Glutamatergic neuron (in vitro differentiated cells): ENCODE results near the gene DLST. TPM values are rescaled to one million over a fixed set of nuclear protein-coding genes. Genes with fewer than 3 reads are reported as not detected.
A peak's percentile ranks its signal among the peaks of the same experiment; 100 is the strongest.

Experiments used
- DNase-seq: peaks from one replicate; pipeline ENCODE4 v3.0.0; 2022
- H3K27ac Mint-ChIP-seq: one replicate; pipeline ENCODE4 v1.8.0; 2020; ENCODE audit warnings: mild to moderate bottlenecking, mixed read lengths, inconsistent platforms; ENCODE audit not compliant: unreplicated experiment
- H3K27me3 Mint-ChIP-seq: one replicate; pipeline ENCODE4 v1.8.0; 2020; ENCODE audit warnings: mild to moderate bottlenecking, moderate library complexity, mixed read lengths, inconsistent platforms; ENCODE audit not compliant: unreplicated experiment
- H3K36me3 Mint-ChIP-seq: one replicate; pipeline ENCODE4 v1.8.0; 2020; ENCODE audit warnings: mild to moderate bottlenecking, mixed read lengths, inconsistent platforms; ENCODE audit not compliant: unreplicated experiment
- H3K4me1 Mint-ChIP-seq: one replicate; pipeline ENCODE4 v1.8.0; 2020; ENCODE audit warnings: mild to moderate bottlenecking, low read depth, mixed read lengths, inconsistent platforms; ENCODE audit not compliant: unreplicated experiment
- H3K4me3 Mint-ChIP-seq: one replicate; pipeline ENCODE4 v1.8.0; 2020; ENCODE audit warnings: mild to moderate bottlenecking, mixed read lengths, inconsistent platforms; ENCODE audit not compliant: unreplicated experiment
- H3K9me3 Mint-ChIP-seq: one replicate; pipeline ENCODE4 v1.8.0; 2020; ENCODE audit warnings: mild to moderate bottlenecking, moderate library complexity, mixed read lengths, inconsistent platforms; ENCODE audit not compliant: unreplicated experiment
- CTCF ChIP-seq: fragments of 200-600 bp; sonication (generic); IDR thresholded peaks from one replicate; pipeline ENCODE4 v1.5.0; 2021; ENCODE audit not compliant: partially characterized antibody, unreplicated experiment
- total RNA-seq: library from RNA; stranded (reverse); fragmentation: NEBNext Ultra II Directional; extraction: Animal tissue kit (Norgen Biotek cat#: 25700); gene quantifications from one replicate; pipeline ENCODE4 v1.2.1, GENCODE V29; 2021; ENCODE audit not compliant: unreplicated experiment

The DLST gene
- total RNA-seq, 1 donor from 2014 or later: 114 TPM

- Mint-ChIP-seq H3K4me3 (no peak overlapping the region), H3K27ac (peak overlapping the region; percentile 64), H3K4me1 (peaks cover 50% of the 10 kb centered on the region), H3K27me3 (peaks cover 17% of the 10 kb centered on the region), H3K36me3 (peaks cover 8% of the 10 kb centered on the region), H3K9me3 (peaks cover 14% of the 10 kb centered on the region)
- TF ChIP-seq CTCF: no peak
- no peak for DNase-seq
Measured at GRCh38 chr14:74918380-74918779, 36.7 kb downstream of the DLST start.

GRCh38 chr14:74919421-74920165 is 37.9 kb downstream of the DLST start:
- TF ChIP-seq CTCF: no peak
- Mint-ChIP-seq H3K4me1 (peaks cover 44% of the 10 kb centered on the region), H3K4me3 (peak overlapping the region; percentile 71), H3K9me3 (peaks cover 17% of the 10 kb centered on the region), H3K36me3 (peaks cover 8% of the 10 kb centered on the region), H3K27ac (peak overlapping the region; percentile 83), H3K27me3 (peaks cover 21% of the 10 kb centered on the region)
- DNase-seq: no peak

- Mint-ChIP-seq H3K4me3 (peak overlapping the region; percentile 67), H3K9me3 (peaks cover 17% of the 10 kb centered on the region), H3K27ac (peak overlapping the region; percentile 38), H3K4me1 (peaks cover 41% of the 10 kb centered on the region), H3K36me3 (peaks cover 8% of the 10 kb centered on the region), H3K27me3 (peaks cover 21% of the 10 kb centered on the region)
- no peak for DNase-seq
- TF ChIP-seq CTCF: no peak
Measured at GRCh38 chr14:74920281-74920680, 38.6 kb downstream of the DLST start.

- H3K27ac Mint-ChIP-seq: no peak overlapping the region
- H3K4me3 Mint-ChIP-seq: peak overlapping the region; percentile 67
- peaks cover 35% of the 10 kb centered on the region for H3K4me1 Mint-ChIP-seq
- no peak for DNase-seq
- H3K27me3 Mint-ChIP-seq: peaks cover 22% of the 10 kb centered on the region
- peaks cover 16% of the 10 kb centered on the region for H3K9me3 Mint-ChIP-seq
- TF ChIP-seq CTCF: no peak
- H3K36me3 Mint-ChIP-seq: peaks cover 8% of the 10 kb centered on the region
Measured at GRCh38 chr14:74921053-74921620, 39.4 kb downstream of the DLST start.
